NB4 (cell line): ENCODE results near the gene PSTPIP2.

ENCODE experiments used
- POLR2A ChIP-seq: IDR thresholded peaks from 2 replicates; pipeline ENCODE4 v1.6.1; 2011; ENCODE audit warnings: mild to moderate bottlenecking; ENCODE audit not compliant: insufficient read length; ENCODE audit errors: extremely low read depth
- TF ChIP-seq, protein P1 (sequence below): IDR thresholded peaks from one replicate; pipeline ENCODE4 v1.5.1; 2012; ENCODE audit warnings: low read depth, low read length

DNA sequence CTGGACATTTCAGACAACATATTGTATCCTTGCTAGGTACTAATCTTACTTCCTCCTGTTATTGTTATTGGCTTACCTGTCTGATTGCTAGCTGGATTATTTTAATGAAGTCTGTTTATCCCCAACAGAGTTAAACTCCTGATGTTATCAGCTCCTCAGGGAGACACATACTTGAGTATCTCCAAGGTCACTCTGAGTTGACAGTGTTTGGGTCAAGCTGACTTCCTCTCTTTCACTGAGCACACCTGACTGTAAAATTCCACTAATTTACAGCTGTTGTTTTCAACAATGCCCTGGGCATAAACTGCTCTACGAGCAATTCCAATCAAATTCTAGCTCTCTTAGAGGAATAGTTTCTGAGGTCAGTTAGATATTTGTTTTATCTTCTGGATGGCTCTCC is 41.7 kb upstream of the PSTPIP2 start:
- no peak for TF ChIP-seq POLR2A
- TF ChIP-seq, protein P1, sequence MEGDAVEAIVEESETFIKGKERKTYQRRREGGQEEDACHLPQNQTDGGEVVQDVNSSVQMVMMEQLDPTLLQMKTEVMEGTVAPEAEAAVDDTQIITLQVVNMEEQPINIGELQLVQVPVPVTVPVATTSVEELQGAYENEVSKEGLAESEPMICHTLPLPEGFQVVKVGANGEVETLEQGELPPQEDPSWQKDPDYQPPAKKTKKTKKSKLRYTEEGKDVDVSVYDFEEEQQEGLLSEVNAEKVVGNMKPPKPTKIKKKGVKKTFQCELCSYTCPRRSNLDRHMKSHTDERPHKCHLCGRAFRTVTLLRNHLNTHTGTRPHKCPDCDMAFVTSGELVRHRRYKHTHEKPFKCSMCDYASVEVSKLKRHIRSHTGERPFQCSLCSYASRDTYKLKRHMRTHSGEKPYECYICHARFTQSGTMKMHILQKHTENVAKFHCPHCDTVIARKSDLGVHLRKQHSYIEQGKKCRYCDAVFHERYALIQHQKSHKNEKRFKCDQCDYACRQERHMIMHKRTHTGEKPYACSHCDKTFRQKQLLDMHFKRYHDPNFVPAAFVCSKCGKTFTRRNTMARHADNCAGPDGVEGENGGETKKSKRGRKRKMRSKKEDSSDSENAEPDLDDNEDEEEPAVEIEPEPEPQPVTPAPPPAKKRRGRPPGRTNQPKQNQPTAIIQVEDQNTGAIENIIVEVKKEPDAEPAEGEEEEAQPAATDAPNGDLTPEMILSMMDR, result no peak
